ENCODE results near the gene VSIR. TPM values are rescaled to one million over a fixed set of nuclear protein-coding genes. Genes with fewer than 3 reads are reported as not detected.

The VSIR gene
- total RNA-seq, 1 donor from 2014 or later, result 21.4 TPM

DNA sequence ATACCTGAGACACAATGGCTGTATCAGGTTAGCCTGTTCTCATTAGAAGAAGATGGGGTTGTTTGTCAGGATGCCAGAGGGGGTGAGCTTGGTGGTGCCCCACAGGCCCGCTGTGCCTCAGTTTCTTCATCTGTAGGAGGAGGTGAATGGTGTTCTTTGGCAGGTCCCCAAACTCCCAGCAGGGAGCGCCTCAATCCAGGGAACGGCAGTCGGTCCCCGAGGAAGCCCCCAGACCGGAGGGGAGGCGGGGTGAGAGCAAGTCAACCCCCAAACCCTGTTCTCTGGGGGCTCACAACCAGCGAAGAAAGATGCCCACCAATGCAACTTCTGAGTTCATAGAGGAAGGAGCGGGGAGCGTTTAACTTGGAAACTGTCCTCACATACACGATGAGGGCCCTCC, 69.7 kb downstream of the VSIR start:
- TF ChIP-seq, protein P1, sequence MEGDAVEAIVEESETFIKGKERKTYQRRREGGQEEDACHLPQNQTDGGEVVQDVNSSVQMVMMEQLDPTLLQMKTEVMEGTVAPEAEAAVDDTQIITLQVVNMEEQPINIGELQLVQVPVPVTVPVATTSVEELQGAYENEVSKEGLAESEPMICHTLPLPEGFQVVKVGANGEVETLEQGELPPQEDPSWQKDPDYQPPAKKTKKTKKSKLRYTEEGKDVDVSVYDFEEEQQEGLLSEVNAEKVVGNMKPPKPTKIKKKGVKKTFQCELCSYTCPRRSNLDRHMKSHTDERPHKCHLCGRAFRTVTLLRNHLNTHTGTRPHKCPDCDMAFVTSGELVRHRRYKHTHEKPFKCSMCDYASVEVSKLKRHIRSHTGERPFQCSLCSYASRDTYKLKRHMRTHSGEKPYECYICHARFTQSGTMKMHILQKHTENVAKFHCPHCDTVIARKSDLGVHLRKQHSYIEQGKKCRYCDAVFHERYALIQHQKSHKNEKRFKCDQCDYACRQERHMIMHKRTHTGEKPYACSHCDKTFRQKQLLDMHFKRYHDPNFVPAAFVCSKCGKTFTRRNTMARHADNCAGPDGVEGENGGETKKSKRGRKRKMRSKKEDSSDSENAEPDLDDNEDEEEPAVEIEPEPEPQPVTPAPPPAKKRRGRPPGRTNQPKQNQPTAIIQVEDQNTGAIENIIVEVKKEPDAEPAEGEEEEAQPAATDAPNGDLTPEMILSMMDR (IDR thresholded peaks at IDR 0.05), result no peak
- Mint-ChIP-seq H3K27ac (no peak overlapping the region), H3K36me3 (ENCODE audit: low read depth) (no peaks in the 10 kb centered on the region), H3K9me3 (no peaks in the 10 kb centered on the region), H3K27me3 (no peaks in the 10 kb centered on the region), H3K4me3 (no peak overlapping the region), H3K4me1 (peaks cover 9% of the 10 kb centered on the region)
- ChIA-PET POLR2A (no interaction called here), CTCF (no interaction called here)
- no peak for DNase-seq
- intact Hi-C loops (cut with micrococcal nuclease), result no loop called here
- no peak for ATAC-seq (ENCODE audit: low read depth)

DNA sequence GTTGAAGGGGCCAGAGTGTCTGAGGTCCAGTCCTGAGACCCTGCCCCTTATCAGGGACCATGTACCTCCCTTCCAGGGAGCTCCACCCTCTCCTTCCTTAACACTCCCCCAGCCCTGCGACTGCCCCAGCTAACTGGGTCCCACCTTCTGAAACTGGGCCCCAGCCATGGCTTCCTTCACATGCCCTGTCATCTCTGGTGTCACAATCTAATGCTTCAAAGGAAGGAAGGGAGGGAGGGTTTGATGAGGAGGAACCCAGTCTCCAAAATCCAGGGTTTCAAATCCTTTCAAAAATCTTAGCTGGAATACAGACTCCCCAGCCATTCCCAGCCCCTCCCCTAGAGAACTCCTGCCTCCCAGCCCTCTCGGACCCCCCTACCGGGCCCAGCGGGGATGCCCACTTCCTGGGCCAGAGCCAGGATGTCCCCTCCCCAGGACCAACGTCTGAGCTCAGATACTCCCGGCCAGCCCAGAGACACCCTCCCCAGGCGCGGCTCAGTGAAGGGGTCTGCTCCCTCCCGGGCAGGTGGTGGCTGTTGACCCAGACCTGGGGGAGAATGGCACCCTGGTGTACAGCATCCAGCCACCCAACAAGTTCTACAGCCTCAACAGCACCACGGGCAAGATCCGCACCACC, 71.7 kb downstream of the VSIR start:
- Mint-ChIP-seq H3K4me3 (no peak overlapping the region), H3K27ac (no peak overlapping the region), H3K4me1 (peaks cover 24% of the 10 kb centered on the region), H3K27me3 (no peaks in the 10 kb centered on the region), H3K9me3 (no peaks in the 10 kb centered on the region), H3K36me3 (ENCODE audit: low read depth) (no peaks in the 10 kb centered on the region)
- POLR2A ChIA-PET, result no interaction called here
- no peak for DNase-seq
- intact Hi-C loops (cut with micrococcal nuclease), result no loop called here
- TF ChIP-seq, protein P1 (IDR thresholded peaks at IDR 0.05), result no peak
- no peak for ATAC-seq (ENCODE audit: low read depth)
- CTCF ChIA-PET, result no interaction called here

DNA sequence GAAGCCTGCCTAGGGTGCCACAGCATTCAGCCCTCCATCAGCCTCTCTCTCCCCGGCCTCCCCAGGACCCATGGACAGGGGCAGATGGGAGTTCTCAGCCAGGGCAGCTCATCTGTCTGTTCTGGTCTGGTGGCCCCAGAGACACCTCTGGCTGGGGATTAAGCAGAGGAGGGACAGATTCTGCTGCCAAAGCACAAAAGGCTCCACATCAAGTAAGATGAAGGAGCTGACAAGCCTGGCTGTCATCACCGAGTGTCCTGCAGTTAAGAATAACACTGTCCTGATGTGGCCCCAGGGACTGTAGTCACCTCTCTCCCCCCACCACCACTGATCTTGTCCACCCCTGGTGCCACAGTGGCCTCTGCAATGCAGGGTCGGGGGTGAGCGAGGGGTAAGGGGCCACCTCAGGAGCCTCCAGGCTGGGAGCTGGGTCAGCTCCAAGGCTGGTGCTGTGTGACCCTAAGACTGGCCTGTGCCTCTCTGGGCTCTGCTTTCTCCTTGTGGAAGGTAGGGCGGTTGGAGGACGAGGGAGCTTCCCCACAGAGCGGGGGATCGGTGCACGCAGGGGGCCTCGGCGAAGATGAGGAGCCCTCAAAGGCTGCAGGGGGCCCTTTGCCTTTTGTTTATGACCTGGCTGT, 72.5 kb downstream of the VSIR start:
- Mint-ChIP-seq H3K27ac (no peak overlapping the region), H3K27me3 (no peaks in the 10 kb centered on the region), H3K4me3 (no peak overlapping the region), H3K4me1 (peaks cover 31% of the 10 kb centered on the region), H3K9me3 (no peaks in the 10 kb centered on the region), H3K36me3 (ENCODE audit: low read depth) (no peaks in the 10 kb centered on the region)
- DNase-seq (no peak), ATAC-seq (ENCODE audit: low read depth) (no peak)
- POLR2A ChIA-PET, result interaction anchor here (0.6 kb wide), 1 partner anchor 120 kb away, joined by 9 read pairs; no protein-coding TSS in a partner anchor
- CTCF ChIA-PET, result no interaction called here
- intact Hi-C loops (cut with micrococcal nuclease), result no loop called here
- TF ChIP-seq, protein P1 (IDR thresholded peaks at IDR 0.05), result no peak

DNA sequence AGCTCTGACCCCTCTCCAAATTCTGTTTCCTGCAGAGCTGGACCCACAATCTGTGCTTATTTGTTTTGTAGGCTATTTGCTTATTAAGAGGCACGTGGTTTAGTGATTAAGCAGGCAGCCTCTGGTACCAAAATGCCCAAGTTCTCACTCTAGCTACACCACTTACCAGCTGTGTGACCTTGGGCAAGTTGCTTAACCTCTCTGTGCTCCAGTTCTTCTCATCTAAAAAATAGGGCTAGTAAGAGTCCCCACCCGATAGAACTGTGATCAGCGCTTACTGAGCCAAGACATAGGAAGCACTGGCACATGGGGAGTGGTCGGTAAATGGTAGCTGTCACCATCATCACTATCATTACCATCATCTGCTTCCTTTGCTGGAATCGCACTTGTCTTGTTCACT, 74.6 kb downstream of the VSIR start:
- ATAC-seq (ENCODE audit: low read depth) (no peak), DNase-seq (no peak)
- intact Hi-C loops (cut with micrococcal nuclease), result loop anchor here (10.0 kb wide), 1 partner anchor 324 kb away; no protein-coding TSS in a partner anchor
- POLR2A ChIA-PET, result interaction anchor here (0.7 to 1.5 kb wide), 3 partner anchors 9 to 150 kb away, joined by 4 to 6 read pairs (median 6); no protein-coding TSS in a partner anchor
- Mint-ChIP-seq H3K27ac (no peak overlapping the region), H3K4me3 (no peak overlapping the region), H3K4me1 (peaks cover 52% of the 10 kb centered on the region), H3K36me3 (ENCODE audit: low read depth) (no peaks in the 10 kb centered on the region), H3K27me3 (no peaks in the 10 kb centered on the region), H3K9me3 (no peaks in the 10 kb centered on the region)
- TF ChIP-seq, protein P1 (IDR thresholded peaks at IDR 0.05), result no peak
- CTCF ChIA-PET, result interaction anchor here (0.8 to 3.5 kb wide), 13 partner anchors 7 to 386 kb away, joined by 3 to 17 read pairs (median 5); partner anchors contain the start of genes SLC29A3 and VSIR

Measured in activated B cell treated with CpG ODN at 0.5 μM for 24 hours (primary cell).